B cell (primary cell): ENCODE data around the gene AASDHPPT. TPM values are rescaled to one million over a fixed set of nuclear protein-coding genes. Genes with fewer than 3 reads are reported as not detected.

Experiments
- ATAC-seq: fragments of 200-7000 bp; cut with Tn5 transposase; one replicate; pipeline ENCODE4 v1.10.0; 2021; ENCODE audit warnings: low read depth, mild to moderate bottlenecking, moderate number of reproducible peaks, moderate library complexity
- CTCF ChIA-PET: fragments of 350-600 bp; sonication (Branson Sonifier 250); formaldehyde crosslinking; loops from one replicate; lab custom pipeline; 2021; ENCODE audit warnings: antibody characterized with exemption, inconsistent platforms; lab: Charles Lee
- POLR2A ChIA-PET: fragments of 350-600 bp; sonication (Branson Sonifier 250); formaldehyde crosslinking; loops from one replicate; lab custom pipeline; 2021; ENCODE audit warnings: antibody characterized with exemption; lab: Charles Lee
- DNase-seq: peaks from one replicate; pipeline ENCODE4 v3.0.0; 2013
- H2AFZ ChIP-seq: 2 replicates; pipeline ENCODE4 v1.6.1; 2012; ENCODE audit warnings: mild to moderate bottlenecking, low read depth, low read length; ENCODE audit not compliant: insufficient read depth, poor library complexity, severe bottlenecking
- H3K27ac ChIP-seq, 2 donors: 1 replicate in 1 of 2; 2 replicates in 1 of 2; pipeline ENCODE4 v1.5.1; 2012 to 2013; ENCODE audit warnings: low read length in 2 of 2, mild to moderate bottlenecking in 2 of 2, moderate library complexity in 1 of 2
- H3K27me3 ChIP-seq, 4 experiments: fragments of 200-600 bp in 1 of 4; sonication (generic) in 1 of 4; replicated peaks in 1 of 4; 1 replicate in 2 of 4; 2 replicates in 2 of 4; pipeline versions ENCODE4 v1.6.1 to v1.7.0; 2013 to 2016; ENCODE audit warnings: low read length in 3 of 4, mild to moderate bottlenecking in 2 of 4, mixed read lengths in 1 of 4, moderate library complexity in 1 of 4; ENCODE audit not compliant: insufficient read depth in 4 of 4, control insufficient read depth in 3 of 4; ENCODE audit errors: control extremely low read depth in 1 of 4
- H3K36me3 ChIP-seq, 2 experiments: replicated peaks in 1 of 2; 1 replicate in 1 of 2; 2 replicates in 1 of 2; pipeline versions ENCODE4 v1.6.1 to v1.7.1; 2013; ENCODE audit warnings: low read length in 1 of 2; ENCODE audit not compliant: insufficient read depth in 2 of 2, control insufficient read depth in 1 of 2; ENCODE audit errors: control extremely low read depth in 1 of 2, extremely low read depth in 1 of 2
- H3K4me1 ChIP-seq, 2 donors: fragments of 200-600 bp in 1 of 2; sonication (generic) in 1 of 2; 1 replicate in 1 of 2; 2 replicates in 1 of 2; pipeline versions ENCODE4 v1.5.1 to v1.6.1; 2013 to 2017; ENCODE audit warnings: low read length in 2 of 2; ENCODE audit not compliant: control insufficient read depth in 2 of 2, insufficient read depth in 2 of 2
- H3K4me2 ChIP-seq: replicated peaks from 2 replicates; pipeline ENCODE3; 2012; ENCODE audit warnings: mild to moderate bottlenecking, low read depth, low read length; ENCODE audit not compliant: poor library complexity, severe bottlenecking
- H3K4me3 ChIP-seq, 5 experiments: fragments of 200-600 bp in 1 of 5; sonication (generic) in 1 of 5; 1 replicate in 3 of 5; 2 replicates in 2 of 5; pipeline versions ENCODE4 v1.5.1 to v1.7.0; 2011 to 2016; ENCODE audit warnings: low read length in 4 of 5, mild to moderate bottlenecking in 4 of 5, low read depth in 2 of 5, control low read depth in 1 of 5, moderate library complexity in 1 of 5; ENCODE audit not compliant: insufficient read depth in 1 of 5; ENCODE audit errors: control extremely low read depth in 1 of 5, extremely low read depth in 1 of 5
- H3K79me2 ChIP-seq: fragments of 200-600 bp; sonication (generic); one replicate; pipeline ENCODE4 v1.6.0; 2016; ENCODE audit warnings: low read length; ENCODE audit not compliant: control insufficient read depth, insufficient read depth
- H3K9ac ChIP-seq: fragments of 200-600 bp; sonication (generic); 2 replicates; pipeline ENCODE4 v1.6.1; 2017; ENCODE audit warnings: mild to moderate bottlenecking, low read length, moderate library complexity
- H3K9me3 ChIP-seq, 3 donors: one replicate each; pipeline versions ENCODE4 v1.6.1 to v1.7.1; 2013; ENCODE audit warnings: low read length in 2 of 3; ENCODE audit not compliant: control insufficient read depth in 2 of 3, insufficient read depth in 1 of 3; ENCODE audit errors: control extremely low read depth in 1 of 3
- H4K20me1 ChIP-seq: 2 replicates; pipeline ENCODE4 v1.6.0; 2012; ENCODE audit warnings: mild to moderate bottlenecking, low read length; ENCODE audit not compliant: insufficient read depth, control insufficient read depth, poor library complexity, severe bottlenecking
- H3K27ac Mint-ChIP-seq: one replicate; pipeline ENCODE4 v1.8.0; 2021; ENCODE audit warnings: mixed read lengths
- H3K27me3 Mint-ChIP-seq: one replicate; pipeline ENCODE4 v1.8.0; 2021; ENCODE audit warnings: mixed read lengths
- H3K4me1 Mint-ChIP-seq: one replicate; pipeline ENCODE4 v1.8.0; 2021; ENCODE audit warnings: mixed read lengths
- H3K4me3 Mint-ChIP-seq: one replicate; pipeline ENCODE4 v1.8.0; 2021; ENCODE audit warnings: mixed read lengths
- H3K9me3 Mint-ChIP-seq: one replicate; pipeline ENCODE4 v1.8.0; 2022; ENCODE audit warnings: mixed read lengths; ENCODE audit not compliant: insufficient read depth
- CTCF ChIP-seq: fragments of 200-600 bp; IDR thresholded peaks from one replicate; pipeline ENCODE4 v1.8.0; 2022; ENCODE audit warnings: antibody characterized with exemption, mild to moderate bottlenecking
- EZH2 ChIP-seq: IDR thresholded peaks from 2 replicates; pipeline ENCODE4 v1.6.1; 2012; ENCODE audit warnings: borderline replicate concordance, low read depth, mild to moderate bottlenecking, moderate library complexity, low read length; ENCODE audit not compliant: insufficient read depth, poor library complexity, severe bottlenecking
- WGBS: methylation state at CpG from one replicate; pipeline ENCODE4 v1.1.5; 2013; ENCODE audit warnings: missing lambda C conversion rate; ENCODE audit not compliant: insufficient coverage; 5-methylcytosine and 5-hydroxymethylcytosine counted together
- intact Hi-C: fragments of 100-400 bp; cut with micrococcal nuclease; formaldehyde crosslinking; loops from one replicate; pipeline ENCODE4 v1.10.0; 2022
- polyA plus RNA-seq: library from polyadenylated mRNA; depleted of rRNA; stranded (reverse); fragments of >200 nt; gene quantifications from 2 replicates; pipeline ENCODE4 v1.2.3, GENCODE V29; 2012
- total RNA-seq, 2 donors: library from RNA; stranded (reverse); fragments of 120-200 nt in 1 of 2; gene quantifications; 1 replicate in 1 of 2; 2 replicates in 1 of 2; pipeline versions ENCODE4 v1.2.3 to v1.2.4, GENCODE V29; 2013 to 2022

The AASDHPPT gene
- total and polyA plus RNA-seq, 2 donors (not counting 1 experiment from before 2014, with no cell fraction given) = 12.6 to 25.5 TPM

GRCh38 chr11:106101370-106101769 is 23.9 kb downstream of the AASDHPPT start:
- no peak overlapping the region for H3K4me2 ChIP-seq
- CTCF ChIA-PET = no interaction called here
- no peak for ATAC-seq
- no peaks in the 10 kb centered on the region for H3K4me1 Mint-ChIP-seq
- peaks cover 0 to 20% of the 10 kb centered on the region in 2 experiments for H3K36me3 ChIP-seq
- WGBS = 100% methylated on average over 1 of the region's 3 CpGs
- TF ChIP-seq CTCF (no peak), EZH2 (no peak)
- H3K27ac Mint-ChIP-seq = no peak overlapping the region
- H3K4me3 ChIP-seq = no peak overlapping the region
- no peaks in the 10 kb centered on the region for H3K9me3 ChIP-seq
- H3K27ac ChIP-seq = no peak overlapping the region
- no peaks in the 10 kb centered on the region for H3K4me1 ChIP-seq
- H3K4me3 Mint-ChIP-seq = no peak overlapping the region
- no peaks in the 10 kb centered on the region for H3K9me3 Mint-ChIP-seq
- no peaks in the 10 kb centered on the region for H4K20me1 ChIP-seq
- no peak for DNase-seq
- POLR2A ChIA-PET = no interaction called here
- intact Hi-C loops = no loop called here
- H3K9ac ChIP-seq = no peak overlapping the region
- no peaks in the 10 kb centered on the region for H3K27me3 Mint-ChIP-seq
- H2AFZ ChIP-seq = no peak overlapping the region
- no peaks in the 10 kb centered on the region for H3K27me3 ChIP-seq
- H3K79me2 ChIP-seq = no peaks in the 10 kb centered on the region

GRCh38 chr11:106101819-106102218 is 24.4 kb downstream of the AASDHPPT start:
- no peak for TF ChIP-seq EZH2
- TF ChIP-seq CTCF = no peak
- ChIA-PET POLR2A (no interaction called here), CTCF (no interaction called here)
- Histone ChIP-seq H3K4me2 (no peak overlapping the region), H3K36me3 (peaks cover 0 to 16% of the 10 kb centered on the region in 2 experiments), H3K9me3 (no peaks in the 10 kb centered on the region), H3K27ac (no peak overlapping the region), H4K20me1 (no peaks in the 10 kb centered on the region), H3K27me3 (no peaks in the 10 kb centered on the region), H3K79me2 (no peaks in the 10 kb centered on the region), H3K9ac (no peak overlapping the region), H3K4me3 (no peak overlapping the region), H3K4me1 (no peaks in the 10 kb centered on the region), H2AFZ (no peak overlapping the region)
- Mint-ChIP-seq H3K4me1 (no peaks in the 10 kb centered on the region), H3K27me3 (no peaks in the 10 kb centered on the region), H3K9me3 (no peaks in the 10 kb centered on the region), H3K27ac (no peak overlapping the region), H3K4me3 (no peak overlapping the region)
- no peak for ATAC-seq
- whole genome bisulfite sequencing = no CpG with 5 or more reads among the region's 1 CpG
- intact Hi-C loops = no loop called here
- no peak for DNase-seq
